H9 (cell line): ENCODE results near the gene GLRX2. TPM values are rescaled to one million over a fixed set of nuclear protein-coding genes. Genes with fewer than 3 reads are reported as not detected.

Source experiments
- DNase-seq: peaks from one replicate; pipeline ENCODE4 v3.0.0-alpha.2; 2017
- H2AFZ ChIP-seq: one replicate; pipeline ENCODE4 v1.6.1; 2013; ENCODE audit warnings: mild to moderate bottlenecking, low read length, control low read depth, moderate library complexity
- H2AK5ac ChIP-seq: 2 replicates; pipeline ENCODE4 v1.6.1; 2013; ENCODE audit warnings: low read length, control low read depth, mixed read lengths; ENCODE audit not compliant: insufficient read length
- H2BK120ac ChIP-seq: one replicate; pipeline ENCODE4 v1.6.1; 2013; ENCODE audit warnings: low read depth, mild to moderate bottlenecking, low read length, control low read depth, inconsistent platforms; ENCODE audit not compliant: poor library complexity, severe bottlenecking
- H2BK12ac ChIP-seq: 2 replicates; pipeline ENCODE4 v1.6.1; 2013; ENCODE audit warnings: low read length, control low read depth, mixed read lengths, low read depth; ENCODE audit not compliant: insufficient read length
- H2BK15ac ChIP-seq: 2 replicates; pipeline ENCODE4 v1.6.1; 2013; ENCODE audit warnings: low read depth, low read length, control low read depth
- H2BK20ac ChIP-seq: one replicate; pipeline ENCODE4 v1.6.1; 2013; ENCODE audit warnings: low read depth, mild to moderate bottlenecking, low read length, control low read depth, inconsistent platforms; ENCODE audit not compliant: poor library complexity, severe bottlenecking
- H2BK5ac ChIP-seq: 2 replicates; pipeline ENCODE4 v1.6.1; 2013; ENCODE audit warnings: low read length, control low read depth, mixed read lengths; ENCODE audit not compliant: insufficient read length
- H3K14ac ChIP-seq: 2 replicates; pipeline ENCODE4 v1.6.1; 2013; ENCODE audit warnings: low read length, control low read depth; ENCODE audit not compliant: insufficient read depth
- H3K18ac ChIP-seq: 2 replicates; pipeline ENCODE4 v1.6.1; 2013; ENCODE audit warnings: low read depth, mild to moderate bottlenecking, mixed read lengths, low read length, control low read depth; ENCODE audit not compliant: insufficient read length
- H3K23ac ChIP-seq: 2 replicates; pipeline ENCODE4 v1.6.1; 2013; ENCODE audit warnings: low read length, control low read depth, mixed read lengths, low read depth; ENCODE audit not compliant: insufficient read length
- H3K23me2 ChIP-seq: 2 replicates; pipeline ENCODE4 v1.6.1; 2013; ENCODE audit warnings: low read depth, mild to moderate bottlenecking, mixed read lengths, low read length, control low read depth; ENCODE audit not compliant: insufficient read length, poor library complexity, severe bottlenecking
- H3K27ac ChIP-seq: 2 replicates; pipeline ENCODE4 v1.5.1; 2013; ENCODE audit warnings: low read length, control low read depth, mixed read lengths, low read depth; ENCODE audit not compliant: insufficient read length
- H3K27me3 ChIP-seq: 2 replicates; pipeline ENCODE4 v1.6.1; 2013; ENCODE audit warnings: low read length, control low read depth, inconsistent platforms; ENCODE audit not compliant: insufficient read depth
- H3K4ac ChIP-seq: 2 replicates; pipeline ENCODE4 v1.6.1; 2013; ENCODE audit warnings: low read depth, mild to moderate bottlenecking, control low read depth, inconsistent platforms, low read length, moderate library complexity
- H3K4me1 ChIP-seq: 2 replicates; pipeline ENCODE4 v1.6.1; 2013; ENCODE audit warnings: low read length, control low read depth, inconsistent platforms; ENCODE audit not compliant: insufficient read depth
- H3K4me2 ChIP-seq: 2 replicates; pipeline ENCODE4 v1.6.1; 2013; ENCODE audit warnings: low read length, control low read depth, mixed read lengths; ENCODE audit not compliant: insufficient read length, insufficient read depth
- H3K56ac ChIP-seq: 2 replicates; pipeline ENCODE4 v1.6.1; 2013; ENCODE audit warnings: low read depth, mild to moderate bottlenecking, mixed read lengths, low read length, control low read depth; ENCODE audit not compliant: insufficient read length
- H3K79me1 ChIP-seq: 2 replicates; pipeline ENCODE4 v1.6.1; 2013; ENCODE audit warnings: low read depth, mild to moderate bottlenecking, moderate library complexity, low read length, control low read depth, inconsistent platforms; ENCODE audit not compliant: insufficient read depth, poor library complexity, severe bottlenecking
- H3K79me2 ChIP-seq: 2 replicates; pipeline ENCODE4 v1.6.1; 2013; ENCODE audit warnings: low read length, control low read depth, inconsistent platforms; ENCODE audit not compliant: insufficient read depth
- H3K9ac ChIP-seq: 2 replicates; pipeline ENCODE4 v1.6.1; 2013; ENCODE audit warnings: low read length, control low read depth, mixed read lengths; ENCODE audit not compliant: insufficient read length; ENCODE audit errors: extremely low read depth
- H3K9me3 ChIP-seq: one replicate; pipeline ENCODE4 v1.6.1; 2013; ENCODE audit warnings: low read depth, low read length, inconsistent platforms; ENCODE audit not compliant: control insufficient read depth
- H3T11ph ChIP-seq: one replicate; pipeline ENCODE4 v1.6.1; 2013; ENCODE audit warnings: mild to moderate bottlenecking, low read length, control low read depth, inconsistent platforms
- H4K20me1 ChIP-seq: one replicate; pipeline ENCODE4 v1.6.1; 2013; ENCODE audit not compliant: control insufficient read depth, insufficient read length, insufficient read depth
- H4K5ac ChIP-seq: 2 replicates; pipeline ENCODE4 v1.6.1; 2013; ENCODE audit warnings: low read depth, mild to moderate bottlenecking, mixed read lengths, low read length, control low read depth; ENCODE audit not compliant: insufficient read length
- H4K8ac ChIP-seq: replicated peaks from 2 replicates; pipeline ENCODE4 v1.6.1; 2013; ENCODE audit warnings: low read length, control low read depth, mixed read lengths, low read depth; ENCODE audit not compliant: insufficient read length
- H4K91ac ChIP-seq: 2 replicates; pipeline ENCODE4 v1.6.1; 2013; ENCODE audit warnings: low read depth, mild to moderate bottlenecking, moderate library complexity, mixed read lengths, low read length, control low read depth; ENCODE audit not compliant: insufficient read length
- H3K27ac Mint-ChIP-seq, 3 experiments: 2 replicates in 2 of 3; 3 replicates in 1 of 3; pipeline ENCODE4 v1.8.0; 2020 to 2021; ENCODE audit warnings: mixed read lengths in 3 of 3, mild to moderate bottlenecking in 1 of 3, moderate library complexity in 1 of 3
- H3K27me3 Mint-ChIP-seq: 2 replicates; pipeline ENCODE4 v1.8.0; 2021; ENCODE audit warnings: low read depth, mild to moderate bottlenecking, moderate library complexity, mixed read lengths
- H3K36me3 Mint-ChIP-seq, 3 experiments: 2 replicates in 2 of 3; 3 replicates in 1 of 3; pipeline ENCODE4 v1.8.0; 2020 to 2021; ENCODE audit warnings: low read depth in 3 of 3, mixed read lengths in 3 of 3; ENCODE audit not compliant: insufficient read depth in 1 of 3
- H3K4me1 Mint-ChIP-seq, 2 experiments: 2 replicates each; pipeline ENCODE4 v1.8.0; 2020; ENCODE audit warnings: mixed read lengths in 2 of 2
- H3K4me3 Mint-ChIP-seq, 2 experiments: 2 replicates in 1 of 2; 3 replicates in 1 of 2; pipeline ENCODE4 v1.8.0; 2020 to 2021; ENCODE audit warnings: mild to moderate bottlenecking in 2 of 2, mixed read lengths in 2 of 2, moderate library complexity in 1 of 2
- H3K9me3 Mint-ChIP-seq, 2 experiments: 2 replicates in 1 of 2; 3 replicates in 1 of 2; pipeline ENCODE4 v1.8.0; 2020; ENCODE audit warnings: mild to moderate bottlenecking in 2 of 2, mixed read lengths in 2 of 2, moderate library complexity in 1 of 2
- CTCF ChIP-seq: fragments of 200-600 bp; sonication (generic); conservative IDR thresholded peaks from 3 replicates; pipeline ENCODE4 v1.8.0; 2021; ENCODE audit warnings: antibody characterized with exemption, mild to moderate bottlenecking
- whole genome bisulfite sequencing: extraction: QIAGEN DNeasy Blood & Tissue Kit; methylation state at CpG from one replicate; pipeline ENCODE4 v1.1.7; 2013; ENCODE audit warnings: missing lambda C conversion rate, low lambda C conversion rate, mixed read lengths; ENCODE audit not compliant: insufficient read length; ENCODE audit errors: extremely low coverage; 5-methylcytosine and 5-hydroxymethylcytosine counted together
- total RNA-seq: library from RNA; stranded (reverse); gene quantifications from 2 replicates; pipeline ENCODE4 v1.2.1, GENCODE V29; 2021

GLRX2 gene
- total RNA-seq, 1 experiment from 2014 or later, result 10.1 TPM

GRCh38 chr1:193087893-193088292, 17.3 kb downstream of the GLRX2 start:
- Histone ChIP-seq H2AFZ (no peak overlapping the region), H3K18ac (no peak overlapping the region), H2BK20ac (no peak overlapping the region), H3K23me2 (no peaks in the 10 kb centered on the region), H2BK120ac (no peak overlapping the region), H2BK12ac (no peak overlapping the region), H3K27ac (no peak overlapping the region), H3K9me3 (no peaks in the 10 kb centered on the region), H3K27me3 (no peaks in the 10 kb centered on the region), H2AK5ac (no peak overlapping the region), H4K20me1 (no peaks in the 10 kb centered on the region), H3K9ac (no peak overlapping the region), H2BK15ac (no peak overlapping the region), H3K79me2 (no peaks in the 10 kb centered on the region), H3K56ac (no peak overlapping the region), H4K8ac (no peak overlapping the region), H2BK5ac (no peak overlapping the region), H4K5ac (no peak overlapping the region), H3K23ac (no peak overlapping the region), H3K14ac (no peak overlapping the region), H3K79me1 (no peaks in the 10 kb centered on the region), H3K4me1 (no peaks in the 10 kb centered on the region), H3K4ac (no peak overlapping the region), H3T11ph (no peak overlapping the region), H4K91ac (no peak overlapping the region), H3K4me2 (no peak overlapping the region)
- DNase-seq, result no peak
- Mint-ChIP-seq H3K27ac (no peak overlapping the region; a peak in 1 of 7 replicates), H3K4me3 (no peak overlapping the region), H3K36me3 (peaks cover 3 to 30% (median 22%) of the 10 kb centered on the region in 3 experiments; a peak in 6 of 7 replicates), H3K27me3 (no peaks in the 10 kb centered on the region), H3K4me1 (peaks cover 4% of the 10 kb centered on the region in 2 experiments; a peak in 3 of 4 replicates), H3K9me3 (no peaks in the 10 kb centered on the region)
- no peak for TF ChIP-seq CTCF
- no CpG with 5 or more reads among the region's 3 CpGs for WGBS
